Loucy (cell line): ENCODE measurements around the gene FAM221B.

Source experiments
- H2AFZ ChIP-seq: fragments of 200-600 bp; sonication (generic); 2 replicates; pipeline ENCODE4 v1.6.0; 2016; ENCODE audit warnings: antibody characterized with exemption, mild to moderate bottlenecking, low read length, moderate library complexity
- H3F3A ChIP-seq: fragments of 200-600 bp; 2 replicates; pipeline ENCODE4 v1.6.0; 2016; ENCODE audit warnings: antibody characterized with exemption, low read depth, mild to moderate bottlenecking
- H3K27me3 ChIP-seq: fragments of 200-600 bp; sonication (generic); 2 replicates; pipeline ENCODE4 v1.6.1; 2014; ENCODE audit warnings: low read length, mild to moderate bottlenecking; ENCODE audit not compliant: insufficient read depth, poor library complexity, severe bottlenecking
- H3K36me3 ChIP-seq: fragments of 200-600 bp; sonication (generic); 2 replicates; pipeline ENCODE4 v1.6.1; 2016; ENCODE audit warnings: low read length; ENCODE audit not compliant: insufficient read depth
- H3K4me1 ChIP-seq: fragments of 200-600 bp; sonication (generic); 2 replicates; pipeline ENCODE4 v1.5.1; 2014; ENCODE audit warnings: low read length, mild to moderate bottlenecking; ENCODE audit not compliant: insufficient read depth, poor library complexity, severe bottlenecking
- H3K4me2 ChIP-seq: fragments of 200-600 bp; sonication (generic); 2 replicates; pipeline ENCODE4 v1.6.0; 2014; ENCODE audit warnings: antibody characterized with exemption, low read length, low read depth, mild to moderate bottlenecking; ENCODE audit not compliant: poor library complexity, severe bottlenecking
- H3K4me3 ChIP-seq: fragments of 200-600 bp; sonication (generic); 2 replicates; pipeline ENCODE4 v1.5.1; 2014; ENCODE audit warnings: low read length, mild to moderate bottlenecking, mixed read lengths; ENCODE audit not compliant: poor library complexity, severe bottlenecking
- H3K79me2 ChIP-seq: fragments of 200-600 bp; sonication (generic); 2 replicates; pipeline ENCODE4 v1.6.1; 2014; ENCODE audit warnings: low read length; ENCODE audit not compliant: insufficient read depth
- H3K9ac ChIP-seq: fragments of 200-600 bp; sonication (generic); 2 replicates; pipeline ENCODE4 v1.6.0; 2014; ENCODE audit warnings: mild to moderate bottlenecking, low read depth, low read length, moderate library complexity; ENCODE audit not compliant: poor library complexity, severe bottlenecking
- H3K9me2 ChIP-seq: fragments of 200-600 bp; sonication (generic); replicated peaks from 2 replicates; pipeline ENCODE4 v1.6.1; 2016; ENCODE audit warnings: low read depth, low read length, mixed read lengths
- H3K9me3 ChIP-seq: fragments of 200-600 bp; sonication (generic); 2 replicates; pipeline ENCODE4 v1.6.1; 2014; ENCODE audit warnings: mild to moderate bottlenecking, antibody characterized with exemption, low read length, low read depth; ENCODE audit not compliant: insufficient read depth
- H4K20me1 ChIP-seq: fragments of 200-600 bp; sonication (generic); 2 replicates; pipeline ENCODE4 v1.6.0; 2014; ENCODE audit warnings: antibody characterized with exemption, low read length, mild to moderate bottlenecking; ENCODE audit not compliant: insufficient read depth, poor library complexity, severe bottlenecking
- CTCF ChIP-seq: fragments of 200-600 bp; sonication (generic); conservative IDR thresholded peaks from 2 replicates; pipeline ENCODE4 v1.5.1; 2014; ENCODE audit warnings: mild to moderate bottlenecking, antibody characterized with exemption, low read length
- EZH2phosphoT487 ChIP-seq: fragments of 200-600 bp; IDR thresholded peaks from 2 replicates; pipeline ENCODE4 v1.6.1; 2018; ENCODE audit warnings: antibody characterized with exemption, mild to moderate bottlenecking, moderate library complexity, borderline replicate concordance

FAM221B gene, protein sequence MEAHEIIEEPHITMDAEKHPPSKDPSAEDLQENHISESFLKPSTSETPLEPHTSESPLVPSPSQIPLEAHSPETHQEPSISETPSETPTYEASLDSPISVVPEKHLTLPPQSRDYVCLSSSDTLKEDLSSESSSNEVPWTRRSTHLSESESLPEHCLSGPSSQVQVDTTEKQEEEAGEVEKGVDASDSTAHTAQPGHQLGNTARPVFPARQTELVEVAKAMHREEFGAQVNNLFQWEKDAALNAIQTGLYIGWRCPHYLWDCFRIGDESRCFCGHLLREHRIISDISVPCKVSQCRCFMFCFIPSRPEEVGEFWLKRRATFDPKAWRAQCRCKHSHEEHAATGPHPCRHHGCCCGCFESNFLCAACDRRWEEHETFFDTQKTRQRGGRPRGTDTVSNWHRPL

DNA sequence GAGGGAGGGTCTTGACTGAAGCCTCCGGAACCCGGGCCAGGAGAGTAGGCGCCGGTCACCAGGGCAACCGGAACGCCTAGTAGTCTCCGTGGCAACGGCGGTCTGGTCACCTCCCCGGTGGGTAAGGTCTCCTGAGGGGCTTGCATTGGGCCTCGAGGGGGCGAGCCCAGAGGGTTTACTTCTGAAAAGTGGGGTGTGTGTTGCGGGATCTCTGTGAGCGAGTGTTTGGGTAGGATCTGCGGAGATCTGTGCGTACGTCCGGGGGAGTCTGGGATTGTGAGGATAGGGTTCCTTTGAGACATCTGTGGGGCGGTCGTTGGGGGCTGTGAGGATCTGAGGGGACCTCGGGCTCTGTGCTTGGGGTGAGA lies at the start of gene FAM221B:
Gene FAM221B, minus strand, starts transcription at position 17 of the 368 bp plus-strand sequence. CDS start 2,571 bp downstream, outside the sequence.
- Histone ChIP-seq H4K20me1 (no peaks in the 10 kb centered on the region), H3K4me2 (peak within 1 kb of the TSS; percentile 95), H3K9me2 (no peaks in the 10 kb centered on the region), H3K4me3 (peak within 1 kb of the TSS; percentile 84), H2AFZ (peak within 1 kb of the TSS; percentile 99), H3F3A (no peaks in the 10 kb centered on the region), H3K79me2 (no peaks in the 10 kb centered on the region), H3K4me1 (peaks cover 49% of the 10 kb centered on the region), H3K9ac (peak within 1 kb of the TSS; percentile 79), H3K9me3 (no peaks in the 10 kb centered on the region), H3K36me3 (no peaks in the 10 kb centered on the region), H3K27me3 (no peaks in the 10 kb centered on the region)
- TF ChIP-seq CTCF (no peak), EZH2phosphoT487 (no peak)

DNA sequence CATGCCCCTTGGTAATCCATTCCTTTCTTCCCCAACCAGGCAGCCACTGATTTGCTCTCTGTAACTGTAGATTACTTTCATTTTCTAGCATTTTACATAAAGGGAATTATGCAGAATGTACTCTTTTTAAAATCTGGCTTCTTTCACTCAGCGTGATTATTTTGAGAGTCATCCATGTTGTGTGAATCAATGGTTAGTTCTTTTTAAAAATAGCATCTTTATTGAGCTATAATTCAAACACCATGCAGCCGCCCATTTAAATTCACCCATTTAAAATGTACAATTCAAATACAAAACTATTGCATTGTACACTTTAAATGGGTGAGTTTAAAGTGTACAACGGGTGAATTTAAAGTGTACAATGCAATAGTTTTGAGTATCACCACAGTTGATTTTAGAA lies 44.0 kb upstream of the FAM221B start:
- H3K4me3 ChIP-seq: no peak overlapping the region
- no peaks in the 10 kb centered on the region for H3F3A ChIP-seq
- no peaks in the 10 kb centered on the region for H3K4me1 ChIP-seq
- no peak overlapping the region for H3K4me2 ChIP-seq
- H4K20me1 ChIP-seq: no peaks in the 10 kb centered on the region
- no peaks in the 10 kb centered on the region for H3K9me2 ChIP-seq
- no peak for TF ChIP-seq EZH2phosphoT487
- TF ChIP-seq CTCF: no peak
- H2AFZ ChIP-seq: no peak overlapping the region
- no peaks in the 10 kb centered on the region; the same call in 1 of the 2 replicates for H3K9me3 ChIP-seq
- no peaks in the 10 kb centered on the region for H3K27me3 ChIP-seq
- H3K9ac ChIP-seq: no peak overlapping the region
- no peaks in the 10 kb centered on the region for H3K79me2 ChIP-seq
- no peaks in the 10 kb centered on the region for H3K36me3 ChIP-seq

DNA sequence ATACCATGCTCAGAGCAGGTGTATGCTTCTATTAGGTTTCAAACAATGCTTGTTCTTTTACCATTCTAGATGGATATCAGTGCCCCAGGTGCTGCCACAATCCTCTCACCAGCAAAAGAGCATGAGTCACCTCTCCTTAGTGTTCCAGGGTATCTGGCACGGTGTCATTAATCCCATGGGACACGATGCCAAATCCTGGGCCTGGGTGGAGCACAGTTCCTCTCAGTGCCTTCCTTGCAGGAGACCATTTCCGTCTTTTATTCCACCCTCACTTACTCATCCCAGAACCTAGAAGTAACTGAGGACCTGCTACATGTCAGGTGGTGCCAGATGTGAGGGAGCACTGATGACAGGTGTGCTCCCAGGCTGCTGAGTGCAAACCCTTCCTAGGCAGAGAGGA lies 43.0 kb upstream of the FAM221B start:
- no peak overlapping the region for H3K9ac ChIP-seq
- no peaks in the 10 kb centered on the region for H3K27me3 ChIP-seq
- TF ChIP-seq EZH2phosphoT487: no peak
- TF ChIP-seq CTCF: no peak
- no peaks in the 10 kb centered on the region for H3F3A ChIP-seq
- H3K79me2 ChIP-seq: no peaks in the 10 kb centered on the region
- no peak overlapping the region for H3K4me2 ChIP-seq
- H2AFZ ChIP-seq: no peak overlapping the region
- H3K4me1 ChIP-seq: no peaks in the 10 kb centered on the region
- H3K9me2 ChIP-seq: no peaks in the 10 kb centered on the region
- H3K9me3 ChIP-seq: no peaks in the 10 kb centered on the region; the same call in 1 of the 2 replicates
- H3K4me3 ChIP-seq: no peak overlapping the region
- no peaks in the 10 kb centered on the region for H3K36me3 ChIP-seq
- H4K20me1 ChIP-seq: no peaks in the 10 kb centered on the region
